ENCODE data around the gene GMPPA. TPM values are rescaled to one million over a fixed set of nuclear protein-coding genes. Genes with fewer than 3 reads are reported as not detected.

Gene GMPPA
- total and polyA plus RNA-seq, 9 of the 15 experiments (the other 6 are each of a cell fraction or from before 2014, with no cell fraction given): 7.0 to 101 (median 66.7) TPM

DNA sequence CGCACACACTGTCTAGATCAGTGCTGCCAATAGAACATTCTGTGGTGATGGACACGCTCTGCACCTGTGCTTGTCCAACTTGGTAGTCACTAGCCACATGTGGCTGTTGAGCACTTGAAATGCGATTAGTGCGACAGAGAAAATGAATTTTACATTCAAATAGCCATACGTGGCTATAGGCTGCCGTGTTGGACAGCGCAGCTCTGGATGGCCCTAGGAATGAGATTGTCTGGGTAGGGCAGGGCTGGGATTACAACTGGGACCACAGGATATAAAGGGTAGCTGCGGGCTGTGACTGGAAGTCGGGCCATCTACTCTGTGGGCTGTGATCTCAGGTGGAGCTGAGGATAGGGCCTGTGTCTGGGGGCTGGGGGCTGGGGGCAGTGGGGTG is 20.8 kb downstream of the GMPPA start:
- H3K27ac ChIP-seq (ENCODE audit: extremely low read depth, low read depth, low read length): peak overlapping the region; percentile 46; the same call in 2 of the 3 replicates
- peak overlapping the region in 1 of 2 experiments; percentile 13; a peak in 1 of 4 replicates for H3K9ac ChIP-seq (ENCODE audit: insufficient read depth in 1 of 2, low read depth in 2 of 2, low read length in 2 of 2)
- peak overlapping the region; percentile 46; the same call in 1 of the 2 replicates for H3K4me2 ChIP-seq (ENCODE audit: insufficient read depth, low read length)
- DNase-seq (ENCODE audit: extremely low read depth in 1 of 4, low spot score in 3 of 4) (no peak), FAIRE-seq (no peak), ATAC-seq (no peak)
- BruUV-seq (replicated peaks): no TSS peak
- peaks cover 3% of the 10 kb centered on the region for H3K9me1 ChIP-seq (ENCODE audit: control insufficient read depth, insufficient read depth, low read length)
- no peaks in the 10 kb centered on the region for H3K27me3 ChIP-seq (ENCODE audit: control insufficient read depth in 2 of 2, insufficient read depth in 2 of 2, low read length in 2 of 2)
- intact Hi-C loops (cut with micrococcal nuclease): no loop called here
- no peaks in the 10 kb centered on the region for H3K9me3 ChIP-seq (replicated peaks; ENCODE audit: control insufficient read depth, insufficient read depth, low read depth, low read length)
- H3K79me2 ChIP-seq (ENCODE audit: control insufficient read depth, insufficient read depth, low read length): peaks cover 85% of the 10 kb centered on the region
- no peak overlapping the region for H2AFZ ChIP-seq (ENCODE audit: low read depth, low read length)
- in situ Hi-C loops (cut with MboI): no loop called here
- peaks cover 21% of the 10 kb centered on the region; the same call in 2 of the 3 replicates for H3K36me3 ChIP-seq (ENCODE audit: control insufficient read depth, insufficient read depth, low read length)
- ChIA-PET CTCF (ENCODE audit: low intra/inter-chr PET ratio) (no interaction called here), POLR2A (interaction anchor here (0.6 to 1.6 kb wide), 4 partner anchors 8 to 245 kb away, joined by 3 to 7 read pairs (median 4); no protein-coding TSS in a partner anchor)
- H3K4me3 ChIP-seq: no peak overlapping the region
- 82% methylated on average over 9 of the region's 9 CpGs for WGBS (ENCODE audit: insufficient coverage, low coverage, missing lambda C conversion rate)
- H4K20me1 ChIP-seq (replicated peaks; ENCODE audit: control insufficient read depth, insufficient read depth, low read length): no peaks in the 10 kb centered on the region
- peaks cover 68 to 88% of the 10 kb centered on the region in 2 experiments for H3K4me1 ChIP-seq (replicated peaks in 1 of 2; ENCODE audit: control insufficient read depth in 2 of 2, insufficient read depth in 2 of 2, low read length in 2 of 2)
- TF ChIP-seq, protein P1, sequence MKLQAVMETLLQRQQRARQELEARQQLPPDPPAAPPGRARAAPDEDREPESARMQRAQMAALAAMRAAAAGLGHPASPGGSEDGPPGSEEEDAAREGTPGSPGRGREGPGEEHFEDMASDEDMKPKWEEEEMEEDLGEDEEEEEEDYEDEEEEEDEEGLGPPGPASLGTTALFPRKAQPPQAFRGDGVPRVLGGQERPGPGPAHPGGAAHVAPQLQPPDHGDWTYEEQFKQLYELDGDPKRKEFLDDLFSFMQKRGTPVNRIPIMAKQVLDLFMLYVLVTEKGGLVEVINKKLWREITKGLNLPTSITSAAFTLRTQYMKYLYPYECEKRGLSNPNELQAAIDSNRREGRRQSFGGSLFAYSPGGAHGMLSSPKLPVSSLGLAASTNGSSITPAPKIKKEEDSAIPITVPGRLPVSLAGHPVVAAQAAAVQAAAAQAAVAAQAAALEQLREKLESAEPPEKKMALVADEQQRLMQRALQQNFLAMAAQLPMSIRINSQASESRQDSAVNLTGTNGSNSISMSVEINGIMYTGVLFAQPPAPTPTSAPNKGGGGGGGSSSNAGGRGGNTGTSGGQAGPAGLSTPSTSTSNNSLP (IDR thresholded peaks at IDR 0.05; ENCODE audit: borderline replicate concordance, low read depth, low read length): no peak
- TF ChIP-seq, protein P2, sequence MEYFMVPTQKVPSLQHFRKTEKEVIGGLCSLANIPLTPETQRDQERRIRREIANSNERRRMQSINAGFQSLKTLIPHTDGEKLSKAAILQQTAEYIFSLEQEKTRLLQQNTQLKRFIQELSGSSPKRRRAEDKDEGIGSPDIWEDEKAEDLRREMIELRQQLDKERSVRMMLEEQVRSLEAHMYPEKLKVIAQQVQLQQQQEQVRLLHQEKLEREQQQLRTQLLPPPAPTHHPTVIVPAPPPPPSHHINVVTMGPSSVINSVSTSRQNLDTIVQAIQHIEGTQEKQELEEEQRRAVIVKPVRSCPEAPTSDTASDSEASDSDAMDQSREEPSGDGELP (CRISPR knock-in tag; IDR thresholded peaks at IDR 0.05; ENCODE audit: borderline replicate concordance): 0 out of 2 replicates have a peak, but pooled peaks have one; percentile 1
- TF ChIP-seq, protein P3, sequence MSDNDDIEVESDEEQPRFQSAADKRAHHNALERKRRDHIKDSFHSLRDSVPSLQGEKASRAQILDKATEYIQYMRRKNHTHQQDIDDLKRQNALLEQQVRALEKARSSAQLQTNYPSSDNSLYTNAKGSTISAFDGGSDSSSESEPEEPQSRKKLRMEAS (CRISPR knock-in tag; IDR thresholded peaks at IDR 0.05): peak; percentile 31; the same call in 1 of the 2 replicates
- TF ChIP-seq, protein P4, sequence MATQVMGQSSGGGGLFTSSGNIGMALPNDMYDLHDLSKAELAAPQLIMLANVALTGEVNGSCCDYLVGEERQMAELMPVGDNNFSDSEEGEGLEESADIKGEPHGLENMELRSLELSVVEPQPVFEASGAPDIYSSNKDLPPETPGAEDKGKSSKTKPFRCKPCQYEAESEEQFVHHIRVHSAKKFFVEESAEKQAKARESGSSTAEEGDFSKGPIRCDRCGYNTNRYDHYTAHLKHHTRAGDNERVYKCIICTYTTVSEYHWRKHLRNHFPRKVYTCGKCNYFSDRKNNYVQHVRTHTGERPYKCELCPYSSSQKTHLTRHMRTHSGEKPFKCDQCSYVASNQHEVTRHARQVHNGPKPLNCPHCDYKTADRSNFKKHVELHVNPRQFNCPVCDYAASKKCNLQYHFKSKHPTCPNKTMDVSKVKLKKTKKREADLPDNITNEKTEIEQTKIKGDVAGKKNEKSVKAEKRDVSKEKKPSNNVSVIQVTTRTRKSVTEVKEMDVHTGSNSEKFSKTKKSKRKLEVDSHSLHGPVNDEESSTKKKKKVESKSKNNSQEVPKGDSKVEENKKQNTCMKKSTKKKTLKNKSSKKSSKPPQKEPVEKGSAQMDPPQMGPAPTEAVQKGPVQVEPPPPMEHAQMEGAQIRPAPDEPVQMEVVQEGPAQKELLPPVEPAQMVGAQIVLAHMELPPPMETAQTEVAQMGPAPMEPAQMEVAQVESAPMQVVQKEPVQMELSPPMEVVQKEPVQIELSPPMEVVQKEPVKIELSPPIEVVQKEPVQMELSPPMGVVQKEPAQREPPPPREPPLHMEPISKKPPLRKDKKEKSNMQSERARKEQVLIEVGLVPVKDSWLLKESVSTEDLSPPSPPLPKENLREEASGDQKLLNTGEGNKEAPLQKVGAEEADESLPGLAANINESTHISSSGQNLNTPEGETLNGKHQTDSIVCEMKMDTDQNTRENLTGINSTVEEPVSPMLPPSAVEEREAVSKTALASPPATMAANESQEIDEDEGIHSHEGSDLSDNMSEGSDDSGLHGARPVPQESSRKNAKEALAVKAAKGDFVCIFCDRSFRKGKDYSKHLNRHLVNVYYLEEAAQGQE (IDR thresholded peaks at IDR 0.05; ENCODE audit: borderline replicate concordance): 0 out of 2 replicates have a peak, but pooled peaks have one; percentile 9
- TF ChIP-seq, protein P4 (CRISPR knock-in tag; IDR thresholded peaks at IDR 0.05; ENCODE audit: low read depth): no peak

Data from K562 (cell line).